ENCODE measurements around the gene ARL15. TPM values are rescaled to one million over a fixed set of nuclear protein-coding genes. Genes with fewer than 3 reads are reported as not detected.

Gene ARL15
- total and polyA plus RNA-seq, 2 donors (not counting 3 experiments of a cell fraction or from before 2014, with no cell fraction given) = 11.9 to 24.4 TPM

DNA sequence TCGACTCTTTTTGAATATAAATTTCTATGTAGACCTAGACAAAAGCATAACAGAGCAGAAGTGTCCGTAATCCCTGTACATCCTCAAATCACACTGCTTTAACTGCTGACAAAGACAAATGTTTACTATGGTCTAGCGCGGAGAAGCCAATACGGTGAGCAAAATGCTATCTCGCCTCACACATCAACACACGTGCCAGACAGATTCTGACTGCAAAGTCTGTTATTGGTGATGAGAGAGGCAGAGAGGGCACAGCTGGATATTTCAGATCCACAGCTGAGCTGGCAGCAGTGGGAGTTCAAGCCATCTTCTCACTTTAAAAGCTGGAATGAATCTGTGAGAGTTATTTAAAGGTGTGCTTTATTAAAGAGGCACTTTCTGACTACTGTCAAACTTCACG, 124.3 kb downstream of the ARL15 start:
- no peak overlapping the region for H3K9ac ChIP-seq (replicated peaks; ENCODE audit: extremely low read depth, insufficient read depth, low read length)
- dilution Hi-C loops (cut with MboI; ENCODE audit: extremely low pct_ligation_motif_present, low sequenced_read_pairs) (no loop called here), intact Hi-C loops (cut with micrococcal nuclease) (no loop called here)
- H3K27me3 ChIP-seq (ENCODE audit: control insufficient read depth in 2 of 2, insufficient read depth in 2 of 2, low read length in 2 of 2) = no peaks in the 10 kb centered on the region
- no peaks in the 10 kb centered on the region for H4K20me1 ChIP-seq (replicated peaks; ENCODE audit: control insufficient read depth, extremely low read depth, insufficient read depth, low read length)
- H3K9me1 ChIP-seq (replicated peaks; ENCODE audit: control insufficient read depth, extremely low read depth, insufficient read depth, low read length) = no peaks in the 10 kb centered on the region
- ChIA-PET CTCF (no interaction called here), POLR2A (no interaction called here)
- no peaks in the 10 kb centered on the region for H3K9me3 ChIP-seq (replicated peaks; ENCODE audit: control insufficient read depth, insufficient read depth, low read length)
- DNase-seq (ENCODE audit: low read depth, low spot score) (no peak), FAIRE-seq (no peak)
- no peak overlapping the region for H3K4me3 ChIP-seq (replicated peaks in 1 of 3; ENCODE audit: insufficient read depth in 1 of 3, low read depth in 1 of 3, low read length in 3 of 3)
- no peaks in the 10 kb centered on the region for H3K36me3 ChIP-seq (ENCODE audit: control insufficient read depth in 2 of 2, extremely low read depth in 1 of 2, insufficient read depth in 2 of 2, low read length in 2 of 2)
- no TSS peak for BruUV-seq (replicated peaks)
- H2AFZ ChIP-seq (ENCODE audit: low read depth, low read length) = no peak overlapping the region
- no peaks in the 10 kb centered on the region for H3K79me2 ChIP-seq (ENCODE audit: control insufficient read depth, insufficient read depth, low read length)
- H3K4me2 ChIP-seq (ENCODE audit: insufficient read depth, low read length) = no peak overlapping the region
- TF ChIP-seq POLR2AphosphoS5 (IDR thresholded peaks at IDR 0.05; ENCODE audit: insufficient read depth, low read depth, low read length) (no peak), JUN (IDR thresholded peaks at IDR 0.05; ENCODE audit: borderline replicate concordance, insufficient read depth, insufficient read length, low read depth) (no peak), MYC (IDR thresholded peaks at IDR 0.05; ENCODE audit: low read depth, low read length) (no peak), GATA2 (IDR thresholded peaks at IDR 0.05; ENCODE audit: insufficient read depth, insufficient read length, low read depth, low read length) (no peak)
- TF ChIP-seq, protein P1, sequence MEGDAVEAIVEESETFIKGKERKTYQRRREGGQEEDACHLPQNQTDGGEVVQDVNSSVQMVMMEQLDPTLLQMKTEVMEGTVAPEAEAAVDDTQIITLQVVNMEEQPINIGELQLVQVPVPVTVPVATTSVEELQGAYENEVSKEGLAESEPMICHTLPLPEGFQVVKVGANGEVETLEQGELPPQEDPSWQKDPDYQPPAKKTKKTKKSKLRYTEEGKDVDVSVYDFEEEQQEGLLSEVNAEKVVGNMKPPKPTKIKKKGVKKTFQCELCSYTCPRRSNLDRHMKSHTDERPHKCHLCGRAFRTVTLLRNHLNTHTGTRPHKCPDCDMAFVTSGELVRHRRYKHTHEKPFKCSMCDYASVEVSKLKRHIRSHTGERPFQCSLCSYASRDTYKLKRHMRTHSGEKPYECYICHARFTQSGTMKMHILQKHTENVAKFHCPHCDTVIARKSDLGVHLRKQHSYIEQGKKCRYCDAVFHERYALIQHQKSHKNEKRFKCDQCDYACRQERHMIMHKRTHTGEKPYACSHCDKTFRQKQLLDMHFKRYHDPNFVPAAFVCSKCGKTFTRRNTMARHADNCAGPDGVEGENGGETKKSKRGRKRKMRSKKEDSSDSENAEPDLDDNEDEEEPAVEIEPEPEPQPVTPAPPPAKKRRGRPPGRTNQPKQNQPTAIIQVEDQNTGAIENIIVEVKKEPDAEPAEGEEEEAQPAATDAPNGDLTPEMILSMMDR (IDR thresholded peaks at IDR 0.05; ENCODE audit: extremely low read depth in 1 of 2, insufficient read depth in 1 of 2, low read depth in 1 of 2, low read length in 2 of 2) = no peak
- TF ChIP-seq, protein P2, sequence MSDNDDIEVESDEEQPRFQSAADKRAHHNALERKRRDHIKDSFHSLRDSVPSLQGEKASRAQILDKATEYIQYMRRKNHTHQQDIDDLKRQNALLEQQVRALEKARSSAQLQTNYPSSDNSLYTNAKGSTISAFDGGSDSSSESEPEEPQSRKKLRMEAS (IDR thresholded peaks at IDR 0.05; ENCODE audit: insufficient read depth, insufficient read length) = no peak
- no peak overlapping the region for H3K27ac ChIP-seq (ENCODE audit: insufficient read depth, low read depth, low read length)
- H3K4me1 ChIP-seq (ENCODE audit: control insufficient read depth, extremely low read depth, insufficient read depth, low read length) = no peaks in the 10 kb centered on the region

Measured in endothelial cell of umbilical vein (primary cell).